Peyer's patch (tissue), 4 donors: ENCODE results near the gene LGI1. TPM values are rescaled to one million over a fixed set of nuclear protein-coding genes. Genes with fewer than 3 reads are reported as not detected.

Experiments used
- DNase-seq, 3 donors: peaks; one replicate each; pipeline ENCODE4 v3.0.0-alpha.2; 2017 to 2019
- H3K27ac ChIP-seq, 4 donors: fragments of 200-600 bp; sonication (generic); one replicate each; pipeline ENCODE4 v1.5.1; 2016 to 2019
- H3K27me3 ChIP-seq, 2 donors: fragments of 200-600 bp; sonication (generic); one replicate each; pipeline ENCODE4 v1.5.1; 2019
- H3K36me3 ChIP-seq, 3 donors: fragments of 200-600 bp; sonication (generic); one replicate each; pipeline ENCODE4 v1.5.1; 2016 to 2019
- H3K4me1 ChIP-seq, 4 donors: fragments of 200-600 bp; sonication (generic); one replicate each; pipeline ENCODE4 v1.5.1; 2016 to 2019
- H3K4me3 ChIP-seq, 4 donors: fragments of 200-600 bp; sonication (generic); 1 replicate in 3 of 4; 2 replicates in 1 of 4; pipeline ENCODE4 v1.5.1; 2016 to 2019; ENCODE audit warnings: mild to moderate bottlenecking in 1 of 4
- H3K9me3 ChIP-seq, 4 donors: fragments of 200-600 bp; sonication (generic); one replicate each; pipeline ENCODE4 v1.5.1; 2016 to 2019; ENCODE audit warnings: mild to moderate bottlenecking in 1 of 4
- CTCF ChIP-seq, 6 experiments: fragments of 450-650 bp in 4 of 6; fragments of 200-600 bp in 2 of 6; sonication (generic) in 1 of 6; IDR thresholded peaks; one replicate each; pipeline ENCODE4 v1.5.1; 2017 to 2019; ENCODE audit warnings: antibody characterized with exemption in 6 of 6, mild to moderate bottlenecking in 3 of 6, moderate library complexity in 1 of 6
- POLR2A ChIP-seq, 2 donors: fragments of 450-650 bp; IDR thresholded peaks; one replicate each; pipeline ENCODE4 v1.5.1; 2017; ENCODE audit warnings: antibody characterized with exemption in 2 of 2, mild to moderate bottlenecking in 2 of 2, moderate library complexity in 2 of 2
- total RNA-seq, 4 donors: library from RNA; depleted of rRNA; stranded (reverse); fragments of >200 nt; gene quantifications; one replicate each; pipeline ENCODE4 v1.1.0, GENCODE V29; 2016

Gene LGI1
- total RNA-seq, 4 donors from 2014 or later: 1.1 to 1.9 TPM; not detected in 2

DNA sequence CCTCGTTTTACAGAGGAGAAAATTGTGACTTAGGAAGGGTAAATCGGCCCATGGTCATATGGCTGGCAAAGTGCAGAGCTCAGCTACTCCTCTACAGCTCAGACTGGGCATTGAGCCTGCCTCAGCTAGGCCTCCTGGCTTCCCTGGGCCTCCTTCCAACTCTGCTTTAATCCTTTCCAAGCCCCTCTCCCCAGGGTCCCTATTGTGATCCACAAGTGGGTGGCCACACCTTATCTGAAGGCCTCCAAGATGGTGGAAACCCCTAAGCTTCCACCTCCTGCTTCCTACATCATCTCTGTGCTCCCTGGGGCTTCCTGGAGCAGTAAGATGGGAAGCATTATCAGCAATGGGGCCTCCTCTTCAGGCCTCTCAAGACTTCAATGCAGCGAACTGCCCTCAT is 3.0 kb upstream of the LGI1 start:
- H3K4me1 ChIP-seq: peaks cover 0 to 10% (median 0%) of the 10 kb centered on the region in 4 donors
- H3K27me3 ChIP-seq: no peaks in the 10 kb centered on the region
- no peaks in the 10 kb centered on the region for H3K9me3 ChIP-seq
- TF ChIP-seq CTCF (IDR thresholded peaks at IDR 0.05) (no peak), POLR2A (IDR thresholded peaks at IDR 0.05) (no peak)
- H3K27ac ChIP-seq: no peak overlapping the region
- H3K4me3 ChIP-seq: no peak overlapping the region
- DNase-seq: no peak
- no peaks in the 10 kb centered on the region for H3K36me3 ChIP-seq

- no peak for DNase-seq
- Histone ChIP-seq H3K9me3 (no peaks in the 10 kb centered on the region), H3K27ac (no peak overlapping the region), H3K27me3 (no peaks in the 10 kb centered on the region), H3K4me3 (no peak overlapping the region), H3K36me3 (no peaks in the 10 kb centered on the region), H3K4me1 (peaks cover 0 to 10% (median 0%) of the 10 kb centered on the region in 4 donors)
- TF ChIP-seq CTCF (IDR thresholded peaks at IDR 0.05) (no peak), POLR2A (IDR thresholded peaks at IDR 0.05) (no peak)
Observed at GRCh38 chr10:93755443-93756116, 2.2 kb upstream of the LGI1 start.

DNA sequence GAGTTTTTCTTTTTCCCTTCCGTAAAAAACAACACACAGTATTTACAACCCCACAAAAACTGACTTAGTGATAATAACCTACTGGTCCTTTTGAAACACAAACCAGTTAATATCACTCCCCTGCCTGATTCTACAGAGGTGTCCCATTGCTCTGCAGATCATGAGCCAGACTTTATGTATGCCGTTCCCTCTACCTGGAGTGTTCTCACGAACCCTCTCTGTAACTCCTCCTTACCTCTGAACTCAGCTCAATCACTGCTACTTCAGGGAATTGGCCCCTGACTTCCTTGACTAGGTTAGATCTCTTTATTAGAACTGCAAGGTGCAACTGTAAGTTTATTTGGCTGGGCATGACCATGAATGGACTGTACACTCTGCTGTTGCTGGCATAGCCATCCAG is 1.6 kb upstream of the LGI1 start:
- Histone ChIP-seq H3K4me1 (peaks cover 0 to 8% (median 0%) of the 10 kb centered on the region in 4 donors), H3K27ac (no peak overlapping the region), H3K4me3 (no peak overlapping the region), H3K9me3 (no peaks in the 10 kb centered on the region), H3K36me3 (no peaks in the 10 kb centered on the region), H3K27me3 (no peaks in the 10 kb centered on the region)
- no peak for DNase-seq
- TF ChIP-seq CTCF (IDR thresholded peaks at IDR 0.05) (no peak), POLR2A (IDR thresholded peaks at IDR 0.05) (no peak)

- no peak for TF ChIP-seq POLR2A (IDR thresholded peaks at IDR 0.05)
- no peak for TF ChIP-seq CTCF (IDR thresholded peaks at IDR 0.05)
- no peaks in the 10 kb centered on the region for H3K27me3 ChIP-seq
- peak overlapping the region in 1 of 4 donors; percentile 19 for H3K27ac ChIP-seq
- H3K36me3 ChIP-seq: no peaks in the 10 kb centered on the region
- H3K4me3 ChIP-seq: no peak overlapping the region
- no peak for DNase-seq
- H3K9me3 ChIP-seq: no peaks in the 10 kb centered on the region
- peaks cover 0 to under 1% (median 0%) of the 10 kb centered on the region in 4 donors for H3K4me1 ChIP-seq
Observed at GRCh38 chr10:93757136-93757535, 600 bp upstream of the LGI1 start.

DNA sequence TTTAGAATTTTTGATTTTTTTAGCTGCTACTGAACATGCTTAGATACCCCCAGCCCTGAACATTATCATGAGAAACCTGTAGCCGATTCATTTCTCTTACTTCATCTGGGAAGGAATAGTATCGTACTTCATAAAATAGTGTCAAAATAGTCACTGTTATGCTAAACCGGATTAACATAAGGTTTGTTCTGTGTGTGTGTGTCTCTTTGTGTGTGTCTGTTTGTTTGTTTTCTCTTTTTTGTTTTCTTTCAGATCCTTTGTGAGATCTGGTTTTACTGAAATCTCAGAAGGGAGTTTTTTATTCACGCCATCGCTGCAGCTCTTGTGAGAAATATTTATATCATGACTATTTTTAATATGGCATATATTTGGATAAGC is 761 bp downstream of the LGI1 start:
- peak overlapping the region in 1 of 4 donors; percentile 10 for H3K4me3 ChIP-seq
- H3K9me3 ChIP-seq: no peaks in the 10 kb centered on the region
- H3K27me3 ChIP-seq: no peaks in the 10 kb centered on the region
- TF ChIP-seq POLR2A (IDR thresholded peaks at IDR 0.05) (no peak), CTCF (IDR thresholded peaks at IDR 0.05) (no peak)
- no peaks in the 10 kb centered on the region for H3K4me1 ChIP-seq
- H3K36me3 ChIP-seq: no peaks in the 10 kb centered on the region
- H3K27ac ChIP-seq: no peak overlapping the region
- DNase-seq: no peak
